Panc1 (cell line): ENCODE results near the gene ABCA8. TPM values are rescaled to one million over a fixed set of nuclear protein-coding genes. Genes with fewer than 3 reads are reported as not detected.
"Not testable (repeated sequence)": the region's sequence is repeated elsewhere in the genome, so short reads cannot be mapped to it uniquely, and the experiment has no call there.

Experiments
- ATAC-seq: fragments of 200-7000 bp; cut with Tn5 transposase; 2 replicates; pipeline ENCODE4 v1.9.1; 2020; ENCODE audit warnings: mild to moderate bottlenecking, moderate library complexity
- BruUV-seq: library from RNA; stranded (reverse); fragments of 400-500 nt; replicated peaks from 2 replicates; lab custom pipeline; 2021; lab: Mats Ljungman, UMichigan
- CTCF ChIA-PET: fragments of 300-600 bp; sonication (Branson Sonifier 250); formaldehyde crosslinking; loops from one replicate; lab custom pipeline; 2022; ENCODE audit warnings: antibody characterized with exemption; lab: Charles Lee
- POLR2A ChIA-PET: fragments of 300-600 bp; sonication (Branson Sonifier 250); formaldehyde crosslinking; loops from one replicate; lab custom pipeline; 2022; ENCODE audit warnings: antibody characterized with exemption; lab: Charles Lee
- DNase-seq: peaks from one replicate; pipeline ENCODE4 v3.0.0-alpha.2; 2010; ENCODE audit warnings: low read depth, low spot score
- H3K27ac ChIP-seq: 2 replicates; pipeline ENCODE4 v1.5.1; 2011; ENCODE audit warnings: mild to moderate bottlenecking, low read length, inconsistent platforms
- H3K27me3 ChIP-seq: fragments of 200-500 bp; sonication (Bioruptor generic); 2 replicates; pipeline ENCODE4 v1.6.0; 2014; ENCODE audit warnings: low read length, inconsistent platforms; ENCODE audit not compliant: control insufficient read depth, insufficient read depth
- H3K36me3 ChIP-seq: fragments of 200-500 bp; sonication (Bioruptor generic); 2 replicates; pipeline ENCODE4 v1.5.1; 2014; ENCODE audit warnings: inconsistent platforms, mild to moderate bottlenecking, low read length, moderate library complexity; ENCODE audit not compliant: control insufficient read depth, insufficient read depth
- H3K4me1 ChIP-seq: 2 replicates; pipeline ENCODE4 v1.5.1; 2011; ENCODE audit warnings: inconsistent platforms, mild to moderate bottlenecking, low read length, moderate library complexity; ENCODE audit not compliant: control insufficient read depth, insufficient read depth
- H3K4me3 ChIP-seq, 2 experiments: 2 replicates each; pipeline ENCODE4 v1.5.1; 2011 to 2012; ENCODE audit warnings: low read depth in 2 of 2, low read length in 2 of 2, mild to moderate bottlenecking in 2 of 2, inconsistent platforms in 1 of 2, moderate library complexity in 1 of 2
- H3K9me3 ChIP-seq: fragments of 200-500 bp; sonication (Bioruptor generic); 2 replicates; pipeline ENCODE4 v1.5.1; 2014; ENCODE audit warnings: low read depth, mild to moderate bottlenecking, inconsistent platforms, low read length, moderate library complexity; ENCODE audit not compliant: control insufficient read depth, insufficient read depth
- CTCF ChIP-seq: fragments of 450-650 bp; IDR thresholded peaks from 2 replicates; pipeline ENCODE4 v1.5.1; 2017; ENCODE audit warnings: mild to moderate bottlenecking
- POLR2AphosphoS5 ChIP-seq: IDR thresholded peaks from 2 replicates; pipeline ENCODE4 v1.6.1; 2012; ENCODE audit warnings: mild to moderate bottlenecking, low read depth, low read length, moderate library complexity
- REST ChIP-seq, 2 experiments: IDR thresholded peaks; 2 replicates each; pipeline ENCODE4 v1.6.1; 2011 to 2012; ENCODE audit warnings: low read depth in 2 of 2, control low read depth in 1 of 2, low read length in 1 of 2, mild to moderate bottlenecking in 1 of 2, moderate library complexity in 1 of 2; ENCODE audit not compliant: insufficient read depth in 1 of 2
- SIN3A ChIP-seq: IDR thresholded peaks from 2 replicates; pipeline ENCODE4 v1.6.1; 2012; ENCODE audit warnings: low read depth, mild to moderate bottlenecking, low read length, moderate library complexity, borderline replicate concordance; ENCODE audit not compliant: insufficient read depth
- TCF7L2 ChIP-seq: IDR thresholded peaks from 2 replicates; pipeline ENCODE4 v1.6.1; 2011; ENCODE audit warnings: mild to moderate bottlenecking, low read depth, low read length, inconsistent platforms
- in situ Hi-C: cut with HindIII; loops from 2 replicates; pipeline ENCODE4 v1.10.0; 2016; ENCODE audit warnings: low sequenced_read_pairs, low pct_unique_long_range_greater_than_20kb
- intact Hi-C: fragments of 100-400 bp; cut with micrococcal nuclease; formaldehyde crosslinking; loops from one replicate; pipeline ENCODE4 v1.10.0; 2022; ENCODE audit not compliant: unreplicated experiment
- total RNA-seq: library from RNA; stranded (reverse); gene quantifications from one replicate; pipeline ENCODE4 v1.2.1, GENCODE V29; 2021; ENCODE audit not compliant: unreplicated experiment

The ABCA8 gene
- total RNA-seq, 1 experiment from 2014 or later = 0.23 TPM

GRCh38 chr17:68829211-68829610 lies 126.0 kb downstream of the ABCA8 start:
- TF ChIP-seq REST (IDR thresholded peaks at IDR 0.05; ENCODE audit: insufficient read depth in 1 of 2, low read depth in 2 of 2, low read length in 1 of 2) (no peak), CTCF (no peak), TCF7L2 (no peak), POLR2AphosphoS5 (no peak), SIN3A (no peak)
- ChIA-PET POLR2A (no interaction called here), CTCF (no interaction called here)
- Histone ChIP-seq H3K27ac (no peak overlapping the region), H3K27me3 (no peaks in the 10 kb centered on the region), H3K9me3 (no peaks in the 10 kb centered on the region), H3K4me3 (no peak overlapping the region), H3K4me1 (no peaks in the 10 kb centered on the region), H3K36me3 (no peaks in the 10 kb centered on the region)
- DNase-seq (no peak), ATAC-seq (no peak)
- no TSS peak for BruUV-seq
- intact Hi-C loops (no loop called here), in situ Hi-C loops (no loop called here)

- H3K27me3 ChIP-seq = no peaks in the 10 kb centered on the region
- DNase-seq (no peak), ATAC-seq (no peak)
- no peak for TF ChIP-seq REST (IDR thresholded peaks at IDR 0.05; ENCODE audit: insufficient read depth in 1 of 2, low read depth in 2 of 2, low read length in 1 of 2)
- TF ChIP-seq POLR2AphosphoS5 = no peak
- no peak for TF ChIP-seq CTCF
- TF ChIP-seq SIN3A = no peak
- no peak for TF ChIP-seq TCF7L2
- BruUV-seq = no TSS peak
- POLR2A ChIA-PET = no interaction called here
- in situ Hi-C loops (no loop called here), intact Hi-C loops (no loop called here)
- no peaks in the 10 kb centered on the region for H3K4me1 ChIP-seq
- no peaks in the 10 kb centered on the region for H3K36me3 ChIP-seq
- CTCF ChIA-PET = no interaction called here
- no peak overlapping the region for H3K4me3 ChIP-seq
- no peak overlapping the region for H3K27ac ChIP-seq
- H3K9me3 ChIP-seq = no peaks in the 10 kb centered on the region
Measured at GRCh38 chr17:68824707-68825106, 130.5 kb downstream of the ABCA8 start.

- intact Hi-C loops, H3K36me3 ChIP-seq, ATAC-seq, H3K9me3 ChIP-seq, H3K4me3 ChIP-seq, BruUV-seq, H3K27me3 ChIP-seq, H3K4me1 ChIP-seq, CTCF ChIA-PET, in situ Hi-C loops, H3K27ac ChIP-seq, DNase-seq, POLR2A ChIA-PET: not testable (repeated sequence)
Measured at GRCh38 chr17:68824185-68824584, 131.0 kb downstream of the ABCA8 start.
